ENCODE data around the gene CLEC4D. TPM values are rescaled to one million over a fixed set of nuclear protein-coding genes. Genes with fewer than 3 reads are reported as not detected.

Gene CLEC4D
- total RNA-seq, result not detected

GRCh38 chr12:8513256-8513655 lies at the start of gene CLEC4D:
CLEC4D (plus strand) TSS chr12:8513503; CDS start chr12:8513733, 230 bp downstream.

GRCh38 chr12:8540831-8541230 lies 27.5 kb downstream of the CLEC4D start, which contains the start of gene CLEC4E:
CLEC4E (minus strand) TSS chr12:8540905; CDS start chr12:8540797, 108 bp downstream.

Small RNA genes within 50 kb of the gene (small RNA-seq; reads per million reads assigned to genes)
- gene RNU6-275P, result 0 reads per million in 2 donors

Other genes starting within 250 kb of the CLEC4D start
- gene CLEC6A, start 57.5 kb upstream of the CLEC4D start, total RNA-seq, result not detected
- not detected for gene CLEC4E, start 27.4 kb downstream of the CLEC4D start, total RNA-seq
- not detected for gene AICDA, start 99.4 kb downstream of the CLEC4D start, total RNA-seq
- not detected for gene MFAP5, start 149.3 kb downstream of the CLEC4D start, total RNA-seq
- 10 to 100 TPM; 24.4 to 36.6 TPM for gene RIMKLB, start 184.5 kb downstream of the CLEC4D start, total RNA-seq

All from melanocyte of skin (primary cell).